Measurements from ENCODE around the gene KCNK13.

The KCNK13 gene

GRCh38 chr14:90053044-90053443, 8.8 kb upstream of the KCNK13 start:
- no peak for TF ChIP-seq CSDC2 (CRISPR knock-in tag; IDR thresholded peaks at IDR 0.05)
- TF ChIP-seq GLIS3 (CRISPR knock-in tag; IDR thresholded peaks at IDR 0.05) = no peak
- TF ChIP-seq ZNF70 (CRISPR knock-in tag; IDR thresholded peaks at IDR 0.05) = no peak
- TF ChIP-seq ESRRG (CRISPR knock-in tag; IDR thresholded peaks at IDR 0.05) = no peak
- ATAC-seq = no peak

DNA sequence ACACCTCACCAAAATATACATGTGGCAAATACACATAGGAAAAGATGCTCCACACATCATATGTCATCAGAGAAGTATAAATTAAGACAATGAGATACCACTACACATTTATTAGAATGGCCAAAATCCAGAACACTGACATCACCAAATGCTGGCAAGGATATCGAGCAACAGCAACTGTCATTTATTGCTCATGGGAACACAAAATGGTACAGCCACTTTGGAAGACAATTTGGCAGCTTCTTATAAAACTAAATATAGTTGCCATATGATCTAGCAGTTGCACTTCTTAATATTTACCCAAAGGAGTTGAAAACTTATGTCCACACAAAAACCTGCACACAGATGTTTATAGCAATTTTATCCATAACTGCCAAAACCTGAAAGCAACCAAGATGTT, 7.0 kb upstream of the KCNK13 start:
- ATAC-seq = no peak
- TF ChIP-seq ZNF8 (CRISPR knock-in tag; IDR thresholded peaks at IDR 0.05) = no peak
- no peak for TF ChIP-seq ARNTL (CRISPR knock-in tag; IDR thresholded peaks at IDR 0.05; ENCODE audit: borderline replicate concordance, low read depth)
- no peak for TF ChIP-seq TOX (CRISPR knock-in tag; IDR thresholded peaks at IDR 0.05; ENCODE audit: borderline replicate concordance)
- TF ChIP-seq ZC3H10 (CRISPR knock-in tag; IDR thresholded peaks at IDR 0.05) = no peak
- TF ChIP-seq, protein P1, sequence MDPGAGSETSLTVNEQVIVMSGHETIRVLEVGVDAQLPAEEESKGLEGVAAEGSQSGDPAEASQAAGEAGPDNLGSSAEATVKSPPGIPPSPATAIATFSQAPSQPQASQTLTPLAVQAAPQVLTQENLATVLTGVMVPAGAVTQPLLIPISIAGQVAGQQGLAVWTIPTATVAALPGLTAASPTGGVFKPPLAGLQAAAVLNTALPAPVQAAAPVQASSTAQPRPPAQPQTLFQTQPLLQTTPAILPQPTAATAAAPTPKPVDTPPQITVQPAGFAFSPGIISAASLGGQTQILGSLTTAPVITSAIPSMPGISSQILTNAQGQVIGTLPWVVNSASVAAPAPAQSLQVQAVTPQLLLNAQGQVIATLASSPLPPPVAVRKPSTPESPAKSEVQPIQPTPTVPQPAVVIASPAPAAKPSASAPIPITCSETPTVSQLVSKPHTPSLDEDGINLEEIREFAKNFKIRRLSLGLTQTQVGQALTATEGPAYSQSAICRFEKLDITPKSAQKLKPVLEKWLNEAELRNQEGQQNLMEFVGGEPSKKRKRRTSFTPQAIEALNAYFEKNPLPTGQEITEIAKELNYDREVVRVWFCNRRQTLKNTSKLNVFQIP (CRISPR knock-in tag; IDR thresholded peaks at IDR 0.05; ENCODE audit: borderline replicate concordance, low read depth) = no peak
- no peak for TF ChIP-seq TCF4 (CRISPR knock-in tag; IDR thresholded peaks at IDR 0.05; ENCODE audit: borderline replicate concordance)
- no peak for TF ChIP-seq ISL1 (CRISPR knock-in tag; IDR thresholded peaks at IDR 0.05)
- no peak for TF ChIP-seq ZFP30 (CRISPR knock-in tag; IDR thresholded peaks at IDR 0.05)
- TF ChIP-seq GLIS3 (CRISPR knock-in tag; IDR thresholded peaks at IDR 0.05) = no peak
- TF ChIP-seq ZFP3 (CRISPR knock-in tag; IDR thresholded peaks at IDR 0.05) = no peak
- no peak for TF ChIP-seq ZNF70 (CRISPR knock-in tag; IDR thresholded peaks at IDR 0.05)
- TF ChIP-seq PPARA (CRISPR knock-in tag; IDR thresholded peaks at IDR 0.05; ENCODE audit: borderline replicate concordance) = no peak
- no peak for TF ChIP-seq TSHZ2 (CRISPR knock-in tag; IDR thresholded peaks at IDR 0.05)
- TF ChIP-seq, protein P2, sequence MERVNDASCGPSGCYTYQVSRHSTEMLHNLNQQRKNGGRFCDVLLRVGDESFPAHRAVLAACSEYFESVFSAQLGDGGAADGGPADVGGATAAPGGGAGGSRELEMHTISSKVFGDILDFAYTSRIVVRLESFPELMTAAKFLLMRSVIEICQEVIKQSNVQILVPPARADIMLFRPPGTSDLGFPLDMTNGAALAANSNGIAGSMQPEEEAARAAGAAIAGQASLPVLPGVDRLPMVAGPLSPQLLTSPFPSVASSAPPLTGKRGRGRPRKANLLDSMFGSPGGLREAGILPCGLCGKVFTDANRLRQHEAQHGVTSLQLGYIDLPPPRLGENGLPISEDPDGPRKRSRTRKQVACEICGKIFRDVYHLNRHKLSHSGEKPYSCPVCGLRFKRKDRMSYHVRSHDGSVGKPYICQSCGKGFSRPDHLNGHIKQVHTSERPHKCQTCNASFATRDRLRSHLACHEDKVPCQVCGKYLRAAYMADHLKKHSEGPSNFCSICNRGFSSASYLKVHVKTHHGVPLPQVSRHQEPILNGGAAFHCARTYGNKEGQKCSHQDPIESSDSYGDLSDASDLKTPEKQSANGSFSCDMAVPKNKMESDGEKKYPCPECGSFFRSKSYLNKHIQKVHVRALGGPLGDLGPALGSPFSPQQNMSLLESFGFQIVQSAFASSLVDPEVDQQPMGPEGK (CRISPR knock-in tag; IDR thresholded peaks at IDR 0.05; ENCODE audit: borderline replicate concordance) = no peak
- no peak for TF ChIP-seq RARB (CRISPR knock-in tag; IDR thresholded peaks at IDR 0.05)
- TF ChIP-seq ESRRG (CRISPR knock-in tag; IDR thresholded peaks at IDR 0.05) = no peak

DNA sequence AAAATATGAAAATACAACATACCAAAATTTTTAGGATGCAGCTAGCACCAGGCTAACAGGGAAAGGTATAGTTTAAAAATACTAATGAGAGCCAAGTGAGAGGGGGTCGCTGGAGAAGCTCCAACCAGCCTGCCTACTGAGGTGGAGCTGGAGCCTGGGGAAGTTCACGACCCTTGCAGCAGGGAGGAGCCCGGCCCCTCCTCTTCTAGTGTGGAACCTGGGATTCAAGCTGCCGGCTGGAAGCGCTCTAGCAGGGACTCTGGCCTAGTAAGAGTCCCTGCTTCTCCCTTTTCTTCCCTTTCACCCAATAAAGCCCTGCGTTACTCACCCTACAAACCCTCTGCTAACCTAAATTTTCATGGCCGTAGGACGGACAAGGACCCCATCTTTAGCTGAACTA, 5.0 kb upstream of the KCNK13 start:
- no peak for ATAC-seq
- TF ChIP-seq ARNTL (CRISPR knock-in tag; IDR thresholded peaks at IDR 0.05; ENCODE audit: borderline replicate concordance, low read depth) = no peak
- TF ChIP-seq ISL1 (CRISPR knock-in tag; IDR thresholded peaks at IDR 0.05) = no peak
- TF ChIP-seq CSDC2 (CRISPR knock-in tag; IDR thresholded peaks at IDR 0.05) = no peak
- TF ChIP-seq RARB (CRISPR knock-in tag; IDR thresholded peaks at IDR 0.05) = no peak
- TF ChIP-seq, protein P1 (CRISPR knock-in tag; IDR thresholded peaks at IDR 0.05; ENCODE audit: borderline replicate concordance, low read depth) = no peak
- no peak for TF ChIP-seq BACH2 (CRISPR knock-in tag; IDR thresholded peaks at IDR 0.05; ENCODE audit: borderline replicate concordance)
- no peak for TF ChIP-seq PPARA (CRISPR knock-in tag; IDR thresholded peaks at IDR 0.05; ENCODE audit: borderline replicate concordance)
- no peak for TF ChIP-seq TSHZ2 (CRISPR knock-in tag; IDR thresholded peaks at IDR 0.05)
- no peak for TF ChIP-seq CSRNP3 (CRISPR knock-in tag; IDR thresholded peaks at IDR 0.05)
- no peak for TF ChIP-seq TCF4 (CRISPR knock-in tag; IDR thresholded peaks at IDR 0.05; ENCODE audit: borderline replicate concordance)
- no peak for TF ChIP-seq GLIS3 (CRISPR knock-in tag; IDR thresholded peaks at IDR 0.05)
- no peak for TF ChIP-seq OSR1 (CRISPR knock-in tag; IDR thresholded peaks at IDR 0.05)
- TF ChIP-seq ZFP3 (CRISPR knock-in tag; IDR thresholded peaks at IDR 0.05) = no peak
- TF ChIP-seq, protein P3, sequence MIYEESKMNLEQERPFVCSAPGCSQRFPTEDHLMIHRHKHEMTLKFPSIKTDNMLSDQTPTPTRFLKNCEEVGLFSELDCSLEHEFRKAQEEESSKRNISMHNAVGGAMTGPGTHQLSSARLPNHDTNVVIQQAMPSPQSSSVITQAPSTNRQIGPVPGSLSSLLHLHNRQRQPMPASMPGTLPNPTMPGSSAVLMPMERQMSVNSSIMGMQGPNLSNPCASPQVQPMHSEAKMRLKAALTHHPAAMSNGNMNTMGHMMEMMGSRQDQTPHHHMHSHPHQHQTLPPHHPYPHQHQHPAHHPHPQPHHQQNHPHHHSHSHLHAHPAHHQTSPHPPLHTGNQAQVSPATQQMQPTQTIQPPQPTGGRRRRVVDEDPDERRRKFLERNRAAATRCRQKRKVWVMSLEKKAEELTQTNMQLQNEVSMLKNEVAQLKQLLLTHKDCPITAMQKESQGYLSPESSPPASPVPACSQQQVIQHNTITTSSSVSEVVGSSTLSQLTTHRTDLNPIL (CRISPR knock-in tag; IDR thresholded peaks at IDR 0.05; ENCODE audit: low read depth) = no peak
- no peak for TF ChIP-seq SNAI2 (CRISPR knock-in tag; IDR thresholded peaks at IDR 0.05)
- no peak for TF ChIP-seq ZNF8 (CRISPR knock-in tag; IDR thresholded peaks at IDR 0.05)
- no peak for TF ChIP-seq ZC3H10 (CRISPR knock-in tag; IDR thresholded peaks at IDR 0.05)
- no peak for TF ChIP-seq ZNF70 (CRISPR knock-in tag; IDR thresholded peaks at IDR 0.05)
